GM23338 (cell line): ENCODE results near the gene TP73. TPM values are rescaled to one million over a fixed set of nuclear protein-coding genes. Genes with fewer than 3 reads are reported as not detected.

Experiments used
- ATAC-seq: fragments of 200-7000 bp; cut with Tn5 transposase; 3 replicates; pipeline ENCODE4 v1.9.1; 2020
- DNase-seq: peaks from one replicate; pipeline ENCODE4 v3.0.0-alpha.2; 2015; ENCODE audit warnings: low spot score
- H2AFZ ChIP-seq: fragments of 200-600 bp; sonication (generic); 2 replicates; pipeline ENCODE4 v1.8.0; 2016; ENCODE audit warnings: antibody characterized with exemption, mild to moderate bottlenecking, moderate library complexity
- H3F3A ChIP-seq: fragments of 200-600 bp; sonication (generic); replicated peaks from 2 replicates; pipeline ENCODE4 v1.8.0; 2017; ENCODE audit warnings: antibody characterized with exemption, mixed run types, low read depth
- H3K27ac ChIP-seq: fragments of 200-600 bp; sonication (generic); 2 replicates; pipeline ENCODE4 v1.6.1; 2016; ENCODE audit warnings: low read depth
- H3K27me3 ChIP-seq: fragments of 200-600 bp; sonication (generic); 2 replicates; pipeline ENCODE4 v1.8.0; 2016; ENCODE audit warnings: mild to moderate bottlenecking, mixed run types, moderate library complexity; ENCODE audit not compliant: insufficient read depth
- H3K36me3 ChIP-seq: fragments of 200-600 bp; sonication (generic); 2 replicates; pipeline ENCODE4 v1.8.0; 2016; ENCODE audit warnings: mild to moderate bottlenecking; ENCODE audit not compliant: insufficient read depth
- H3K4me1 ChIP-seq: fragments of 200-600 bp; sonication (generic); 2 replicates; pipeline ENCODE4 v1.8.0; 2016; ENCODE audit warnings: mild to moderate bottlenecking, moderate library complexity; ENCODE audit not compliant: insufficient read depth
- H3K4me2 ChIP-seq: fragments of 200-600 bp; sonication (generic); 2 replicates; pipeline ENCODE4 v1.7.1; 2017; ENCODE audit warnings: mixed run types
- H3K4me3 ChIP-seq: fragments of 200-600 bp; sonication (generic); 2 replicates; pipeline ENCODE4 v1.6.1; 2016; ENCODE audit warnings: mixed run types
- H3K79me2 ChIP-seq: fragments of 200-600 bp; sonication (generic); replicated peaks from 2 replicates; pipeline ENCODE4 v1.8.0; 2017; ENCODE audit warnings: mild to moderate bottlenecking; ENCODE audit not compliant: insufficient read depth
- H3K9me2 ChIP-seq: fragments of 200-600 bp; sonication (generic); 2 replicates; pipeline ENCODE4 v1.8.0; 2017; ENCODE audit not compliant: insufficient read depth
- H4K20me1 ChIP-seq: fragments of 200-600 bp; sonication (generic); replicated peaks from 2 replicates; pipeline ENCODE4 v1.8.0; 2017; ENCODE audit warnings: mild to moderate bottlenecking; ENCODE audit not compliant: insufficient read depth
- H3K27ac Mint-ChIP-seq: 2 replicates; pipeline ENCODE4 v1.8.0; 2020; ENCODE audit warnings: inconsistent platforms, mild to moderate bottlenecking, moderate library complexity, mixed read lengths
- H3K27me3 Mint-ChIP-seq: 3 replicates; pipeline ENCODE4 v1.8.0; 2022; ENCODE audit warnings: low read depth, mild to moderate bottlenecking, moderate library complexity, mixed read lengths, inconsistent platforms; ENCODE audit not compliant: insufficient read depth, poor library complexity
- H3K36me3 Mint-ChIP-seq: 3 replicates; pipeline ENCODE4 v1.8.0; 2021; ENCODE audit warnings: low read depth, mild to moderate bottlenecking, inconsistent platforms, moderate library complexity, mixed read lengths
- H3K4me1 Mint-ChIP-seq: 3 replicates; pipeline ENCODE4 v1.8.0; 2020; ENCODE audit warnings: mild to moderate bottlenecking, inconsistent platforms, mixed read lengths
- H3K4me3 Mint-ChIP-seq: 3 replicates; pipeline ENCODE4 v1.8.0; 2021; ENCODE audit warnings: moderate library complexity, mild to moderate bottlenecking, inconsistent platforms, mixed read lengths
- H3K9me3 Mint-ChIP-seq: 3 replicates; pipeline ENCODE4 v1.8.0; 2020; ENCODE audit warnings: moderate library complexity, mild to moderate bottlenecking, inconsistent platforms, mixed read lengths
- CREB1 ChIP-seq: fragments of 250-450 bp; sonication (Bioruptor Pico); IDR thresholded peaks from 2 replicates; pipeline ENCODE4 v1.5.0; 2020; ENCODE audit warnings: low read depth, mild to moderate bottlenecking, moderate library complexity
- EZH2 ChIP-seq: fragments of 200-600 bp; sonication (generic); IDR thresholded peaks from one replicate; pipeline ENCODE4 v1.8.0; 2017; ENCODE audit warnings: antibody characterized with exemption, mild to moderate bottlenecking, low read depth; ENCODE audit not compliant: unreplicated experiment
- EZH2phosphoT487 ChIP-seq: fragments of 200-600 bp; sonication (generic); IDR thresholded peaks from one replicate; pipeline ENCODE4 v1.8.1; 2018; ENCODE audit warnings: antibody characterized with exemption; ENCODE audit not compliant: unreplicated experiment
- JUNB ChIP-seq: IDR thresholded peaks from one replicate; pipeline ENCODE4 v1.6.1; 2016; ENCODE audit warnings: antibody characterized with exemption; ENCODE audit not compliant: unreplicated experiment
- NANOG ChIP-seq: IDR thresholded peaks from 2 replicates; pipeline ENCODE4 v1.6.1; 2016; ENCODE audit warnings: antibody characterized with exemption, borderline replicate concordance
- POLR2AphosphoS5 ChIP-seq: IDR thresholded peaks from 2 replicates; pipeline ENCODE4 v1.6.1; 2016; ENCODE audit warnings: antibody characterized with exemption, low read depth
- STAT1 ChIP-seq: IDR thresholded peaks from one replicate; pipeline ENCODE4 v1.6.1; 2016; ENCODE audit warnings: antibody characterized with exemption; ENCODE audit not compliant: unreplicated experiment
- ZNF114 ChIP-seq: fragments of 250-450 bp; sonication (Bioruptor Pico); IDR thresholded peaks from 2 replicates; pipeline ENCODE4 v1.5.0; 2020; ENCODE audit warnings: mild to moderate bottlenecking, moderate library complexity
- ZNF331 ChIP-seq: fragments of 250-450 bp; sonication (Bioruptor Pico); IDR thresholded peaks from 2 replicates; pipeline ENCODE4 v1.5.0; 2020; ENCODE audit warnings: low read depth, mild to moderate bottlenecking, moderate library complexity
- polyA plus RNA-seq: library from polyadenylated mRNA; unstranded; fragments of >200 nt; fragmentation: Nextera tagmentation; extraction: Ambion mirVana; gene quantifications from 2 replicates; pipeline ENCODE4 v1.2.1, GENCODE V29; 2016
- total RNA-seq: library from RNA; depleted of rRNA; stranded (reverse); fragments of >200 nt; shearing (Covaris generic); gene quantifications from 2 replicates; pipeline ENCODE4 v1.2.3, GENCODE V29; 2014
- TF ChIP-seq, protein P1 (sequence below), 2 experiments: fragments of 200-600 bp in 1 of 2; sonication (generic) in 1 of 2; conservative IDR thresholded peaks; 2 replicates each; pipeline versions ENCODE4 v1.5.1 to v1.6.1; 2016 to 2017; ENCODE audit warnings: antibody characterized with exemption in 2 of 2, low read depth in 2 of 2, mild to moderate bottlenecking in 2 of 2, moderate library complexity in 1 of 2
- TF ChIP-seq, protein P2 (sequence below): IDR thresholded peaks from 2 replicates; pipeline ENCODE4 v1.6.1; 2016; ENCODE audit warnings: antibody characterized with exemption
- TF ChIP-seq, protein P3 (sequence below): fragments of 250-450 bp; sonication (Bioruptor Pico); IDR thresholded peaks from 2 replicates; pipeline ENCODE4 v1.5.0; 2020; ENCODE audit warnings: mild to moderate bottlenecking, moderate library complexity
- TF ChIP-seq, protein P4 (sequence below): IDR thresholded peaks from one replicate; pipeline ENCODE4 v1.6.1; 2018; ENCODE audit warnings: antibody characterized with exemption; ENCODE audit not compliant: unreplicated experiment

The TP73 gene
- total and polyA plus RNA-seq, 2 experiments from 2014 or later: 1.4 to 3.4 TPM

DNA sequence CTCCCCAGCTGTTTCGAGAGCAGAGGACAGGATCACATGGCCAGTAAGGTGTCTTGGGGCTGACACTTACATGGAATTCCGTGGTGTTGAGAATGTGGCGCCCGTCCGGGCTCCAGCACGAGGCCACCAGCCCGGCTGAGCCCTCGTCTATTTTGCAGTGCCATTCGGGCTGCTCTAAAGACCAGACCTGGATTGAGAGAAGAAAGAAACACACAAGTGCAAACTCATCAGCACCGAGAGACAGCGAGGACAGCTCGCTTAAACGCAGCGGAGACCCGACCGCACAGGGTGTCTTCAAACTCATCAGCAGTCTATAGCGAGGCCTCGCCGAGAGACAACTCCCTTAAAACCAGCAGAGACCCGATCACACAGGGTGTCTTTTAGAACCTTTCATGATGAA lies 5.7 kb upstream of the TP73 start:
- H3K9me2 ChIP-seq: no peaks in the 10 kb centered on the region
- no peak overlapping the region for H3K4me3 ChIP-seq
- peaks cover 13% of the 10 kb centered on the region; the same call in 1 of the 2 replicates for H3K4me1 ChIP-seq
- TF ChIP-seq, protein P1, sequence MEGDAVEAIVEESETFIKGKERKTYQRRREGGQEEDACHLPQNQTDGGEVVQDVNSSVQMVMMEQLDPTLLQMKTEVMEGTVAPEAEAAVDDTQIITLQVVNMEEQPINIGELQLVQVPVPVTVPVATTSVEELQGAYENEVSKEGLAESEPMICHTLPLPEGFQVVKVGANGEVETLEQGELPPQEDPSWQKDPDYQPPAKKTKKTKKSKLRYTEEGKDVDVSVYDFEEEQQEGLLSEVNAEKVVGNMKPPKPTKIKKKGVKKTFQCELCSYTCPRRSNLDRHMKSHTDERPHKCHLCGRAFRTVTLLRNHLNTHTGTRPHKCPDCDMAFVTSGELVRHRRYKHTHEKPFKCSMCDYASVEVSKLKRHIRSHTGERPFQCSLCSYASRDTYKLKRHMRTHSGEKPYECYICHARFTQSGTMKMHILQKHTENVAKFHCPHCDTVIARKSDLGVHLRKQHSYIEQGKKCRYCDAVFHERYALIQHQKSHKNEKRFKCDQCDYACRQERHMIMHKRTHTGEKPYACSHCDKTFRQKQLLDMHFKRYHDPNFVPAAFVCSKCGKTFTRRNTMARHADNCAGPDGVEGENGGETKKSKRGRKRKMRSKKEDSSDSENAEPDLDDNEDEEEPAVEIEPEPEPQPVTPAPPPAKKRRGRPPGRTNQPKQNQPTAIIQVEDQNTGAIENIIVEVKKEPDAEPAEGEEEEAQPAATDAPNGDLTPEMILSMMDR (conservative IDR thresholded peaks at IDR 0.05; ENCODE audit: low read depth in 2 of 2): no peak
- TF ChIP-seq CREB1 (CRISPR knock-in tag): no peak
- no peak for TF ChIP-seq EZH2
- TF ChIP-seq ZNF114 (CRISPR knock-in tag): no peak
- TF ChIP-seq POLR2AphosphoS5: no peak
- no peak for TF ChIP-seq EZH2phosphoT487
- no peak for TF ChIP-seq JUNB
- no peak for TF ChIP-seq NANOG
- TF ChIP-seq, protein P2, sequence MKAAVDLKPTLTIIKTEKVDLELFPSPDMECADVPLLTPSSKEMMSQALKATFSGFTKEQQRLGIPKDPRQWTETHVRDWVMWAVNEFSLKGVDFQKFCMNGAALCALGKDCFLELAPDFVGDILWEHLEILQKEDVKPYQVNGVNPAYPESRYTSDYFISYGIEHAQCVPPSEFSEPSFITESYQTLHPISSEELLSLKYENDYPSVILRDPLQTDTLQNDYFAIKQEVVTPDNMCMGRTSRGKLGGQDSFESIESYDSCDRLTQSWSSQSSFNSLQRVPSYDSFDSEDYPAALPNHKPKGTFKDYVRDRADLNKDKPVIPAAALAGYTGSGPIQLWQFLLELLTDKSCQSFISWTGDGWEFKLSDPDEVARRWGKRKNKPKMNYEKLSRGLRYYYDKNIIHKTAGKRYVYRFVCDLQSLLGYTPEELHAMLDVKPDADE: no peak
- TF ChIP-seq, protein P3, sequence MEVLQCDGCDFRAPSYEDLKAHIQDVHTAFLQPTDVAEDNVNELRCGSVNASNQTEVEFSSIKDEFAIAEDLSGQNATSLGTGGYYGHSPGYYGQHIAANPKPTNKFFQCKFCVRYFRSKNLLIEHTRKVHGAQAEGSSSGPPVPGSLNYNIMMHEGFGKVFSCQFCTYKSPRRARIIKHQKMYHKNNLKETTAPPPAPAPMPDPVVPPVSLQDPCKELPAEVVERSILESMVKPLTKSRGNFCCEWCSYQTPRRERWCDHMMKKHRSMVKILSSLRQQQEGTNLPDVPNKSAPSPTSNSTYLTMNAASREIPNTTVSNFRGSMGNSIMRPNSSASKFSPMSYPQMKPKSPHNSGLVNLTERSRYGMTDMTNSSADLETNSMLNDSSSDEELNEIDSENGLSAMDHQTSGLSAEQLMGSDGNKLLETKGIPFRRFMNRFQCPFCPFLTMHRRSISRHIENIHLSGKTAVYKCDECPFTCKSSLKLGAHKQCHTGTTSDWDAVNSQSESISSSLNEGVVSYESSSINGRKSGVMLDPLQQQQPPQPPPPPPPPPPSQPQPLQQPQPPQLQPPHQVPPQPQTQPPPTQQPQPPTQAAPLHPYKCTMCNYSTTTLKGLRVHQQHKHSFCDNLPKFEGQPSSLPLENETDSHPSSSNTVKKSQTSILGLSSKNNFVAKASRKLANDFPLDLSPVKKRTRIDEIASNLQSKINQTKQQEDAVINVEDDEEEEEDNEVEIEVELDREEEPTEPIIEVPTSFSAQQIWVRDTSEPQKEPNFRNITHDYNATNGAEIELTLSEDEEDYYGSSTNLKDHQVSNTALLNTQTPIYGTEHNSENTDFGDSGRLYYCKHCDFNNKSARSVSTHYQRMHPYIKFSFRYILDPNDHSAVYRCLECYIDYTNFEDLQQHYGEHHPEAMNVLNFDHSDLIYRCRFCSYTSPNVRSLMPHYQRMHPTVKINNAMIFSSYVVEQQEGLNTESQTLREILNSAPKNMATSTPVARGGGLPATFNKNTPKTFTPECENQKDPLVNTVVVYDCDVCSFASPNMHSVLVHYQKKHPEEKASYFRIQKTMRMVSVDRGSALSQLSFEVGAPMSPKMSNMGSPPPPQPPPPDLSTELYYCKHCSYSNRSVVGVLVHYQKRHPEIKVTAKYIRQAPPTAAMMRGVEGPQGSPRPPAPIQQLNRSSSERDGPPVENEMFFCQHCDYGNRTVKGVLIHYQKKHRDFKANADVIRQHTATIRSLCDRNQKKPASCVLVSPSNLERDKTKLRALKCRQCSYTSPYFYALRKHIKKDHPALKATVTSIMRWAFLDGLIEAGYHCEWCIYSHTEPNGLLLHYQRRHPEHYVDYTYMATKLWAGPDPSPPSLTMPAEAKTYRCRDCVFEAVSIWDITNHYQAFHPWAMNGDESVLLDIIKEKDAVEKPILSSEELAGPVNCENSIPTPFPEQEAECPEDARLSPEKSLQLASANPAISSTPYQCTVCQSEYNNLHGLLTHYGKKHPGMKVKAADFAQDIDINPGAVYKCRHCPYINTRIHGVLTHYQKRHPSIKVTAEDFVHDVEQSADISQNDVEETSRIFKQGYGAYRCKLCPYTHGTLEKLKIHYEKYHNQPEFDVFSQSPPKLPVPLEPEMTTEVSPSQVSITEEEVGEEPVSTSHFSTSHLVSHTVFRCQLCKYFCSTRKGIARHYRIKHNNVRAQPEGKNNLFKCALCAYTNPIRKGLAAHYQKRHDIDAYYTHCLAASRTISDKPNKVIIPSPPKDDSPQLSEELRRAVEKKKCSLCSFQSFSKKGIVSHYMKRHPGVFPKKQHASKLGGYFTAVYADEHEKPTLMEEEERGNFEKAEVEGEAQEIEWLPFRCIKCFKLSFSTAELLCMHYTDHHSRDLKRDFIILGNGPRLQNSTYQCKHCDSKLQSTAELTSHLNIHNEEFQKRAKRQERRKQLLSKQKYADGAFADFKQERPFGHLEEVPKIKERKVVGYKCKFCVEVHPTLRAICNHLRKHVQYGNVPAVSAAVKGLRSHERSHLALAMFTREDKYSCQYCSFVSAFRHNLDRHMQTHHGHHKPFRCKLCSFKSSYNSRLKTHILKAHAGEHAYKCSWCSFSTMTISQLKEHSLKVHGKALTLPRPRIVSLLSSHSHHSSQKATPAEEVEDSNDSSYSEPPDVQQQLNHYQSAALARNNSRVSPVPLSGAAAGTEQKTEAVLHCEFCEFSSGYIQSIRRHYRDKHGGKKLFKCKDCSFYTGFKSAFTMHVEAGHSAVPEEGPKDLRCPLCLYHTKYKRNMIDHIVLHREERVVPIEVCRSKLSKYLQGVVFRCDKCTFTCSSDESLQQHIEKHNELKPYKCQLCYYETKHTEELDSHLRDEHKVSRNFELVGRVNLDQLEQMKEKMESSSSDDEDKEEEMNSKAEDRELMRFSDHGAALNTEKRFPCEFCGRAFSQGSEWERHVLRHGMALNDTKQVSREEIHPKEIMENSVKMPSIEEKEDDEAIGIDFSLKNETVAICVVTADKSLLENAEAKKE (CRISPR knock-in tag): no peak
- TF ChIP-seq, protein P4, sequence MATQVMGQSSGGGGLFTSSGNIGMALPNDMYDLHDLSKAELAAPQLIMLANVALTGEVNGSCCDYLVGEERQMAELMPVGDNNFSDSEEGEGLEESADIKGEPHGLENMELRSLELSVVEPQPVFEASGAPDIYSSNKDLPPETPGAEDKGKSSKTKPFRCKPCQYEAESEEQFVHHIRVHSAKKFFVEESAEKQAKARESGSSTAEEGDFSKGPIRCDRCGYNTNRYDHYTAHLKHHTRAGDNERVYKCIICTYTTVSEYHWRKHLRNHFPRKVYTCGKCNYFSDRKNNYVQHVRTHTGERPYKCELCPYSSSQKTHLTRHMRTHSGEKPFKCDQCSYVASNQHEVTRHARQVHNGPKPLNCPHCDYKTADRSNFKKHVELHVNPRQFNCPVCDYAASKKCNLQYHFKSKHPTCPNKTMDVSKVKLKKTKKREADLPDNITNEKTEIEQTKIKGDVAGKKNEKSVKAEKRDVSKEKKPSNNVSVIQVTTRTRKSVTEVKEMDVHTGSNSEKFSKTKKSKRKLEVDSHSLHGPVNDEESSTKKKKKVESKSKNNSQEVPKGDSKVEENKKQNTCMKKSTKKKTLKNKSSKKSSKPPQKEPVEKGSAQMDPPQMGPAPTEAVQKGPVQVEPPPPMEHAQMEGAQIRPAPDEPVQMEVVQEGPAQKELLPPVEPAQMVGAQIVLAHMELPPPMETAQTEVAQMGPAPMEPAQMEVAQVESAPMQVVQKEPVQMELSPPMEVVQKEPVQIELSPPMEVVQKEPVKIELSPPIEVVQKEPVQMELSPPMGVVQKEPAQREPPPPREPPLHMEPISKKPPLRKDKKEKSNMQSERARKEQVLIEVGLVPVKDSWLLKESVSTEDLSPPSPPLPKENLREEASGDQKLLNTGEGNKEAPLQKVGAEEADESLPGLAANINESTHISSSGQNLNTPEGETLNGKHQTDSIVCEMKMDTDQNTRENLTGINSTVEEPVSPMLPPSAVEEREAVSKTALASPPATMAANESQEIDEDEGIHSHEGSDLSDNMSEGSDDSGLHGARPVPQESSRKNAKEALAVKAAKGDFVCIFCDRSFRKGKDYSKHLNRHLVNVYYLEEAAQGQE: no peak
- TF ChIP-seq ZNF331 (CRISPR knock-in tag): no peak
- TF ChIP-seq STAT1: no peak
- peaks cover 16% of the 10 kb centered on the region for H3K27me3 ChIP-seq
- H3F3A ChIP-seq: peaks cover 7% of the 10 kb centered on the region
- peaks cover 11% of the 10 kb centered on the region for H3K36me3 Mint-ChIP-seq
- H3K27ac Mint-ChIP-seq: no peak overlapping the region
- H3K4me3 Mint-ChIP-seq: no peak overlapping the region
- ATAC-seq (no peak), DNase-seq (no peak)
- 0 out of 2 replicates have a peak, but pooled peaks cover 11% of the 10 kb centered on the region for H3K36me3 ChIP-seq
- H3K27me3 Mint-ChIP-seq: peaks cover 21% of the 10 kb centered on the region
- H4K20me1 ChIP-seq: peaks cover 16% of the 10 kb centered on the region
- H3K9me3 Mint-ChIP-seq: no peaks in the 10 kb centered on the region
- H2AFZ ChIP-seq: no peak overlapping the region
- H3K4me1 Mint-ChIP-seq: peaks cover 9% of the 10 kb centered on the region; the same call in 2 of the 3 replicates
- no peak overlapping the region for H3K27ac ChIP-seq
- peaks cover 24% of the 10 kb centered on the region for H3K79me2 ChIP-seq
- no peak overlapping the region for H3K4me2 ChIP-seq
